SK-N-SH treated with all-trans-retinoic acid at 6 μM for 48 hours (cell line): ENCODE data around the gene TSPAN18.

Experiments
- ARNTL ChIP-seq: fragments of 450-650 bp; formaldehyde crosslinking; IDR thresholded peaks from 2 replicates; pipeline ENCODE4 v1.5.0; 2020; ENCODE audit warnings: low read depth, mild to moderate bottlenecking, moderate library complexity, borderline replicate concordance
- BACH2 ChIP-seq: fragments of 250-450 bp; sonication (Bioruptor Pico); IDR thresholded peaks from 2 replicates; pipeline ENCODE4 v1.9.0; 2021; ENCODE audit warnings: mild to moderate bottlenecking, borderline replicate concordance
- CREB5 ChIP-seq: fragments of 250-450 bp; sonication (Bioruptor Pico); IDR thresholded peaks from 2 replicates; pipeline ENCODE4 v1.5.1; 2020; ENCODE audit warnings: low read depth, mild to moderate bottlenecking, moderate library complexity
- CSRNP3 ChIP-seq: fragments of 250-450 bp; sonication (Bioruptor Pico); IDR thresholded peaks from 2 replicates; pipeline ENCODE4 v1.5.1; 2021; ENCODE audit warnings: mild to moderate bottlenecking, moderate library complexity
- ISL1 ChIP-seq: fragments of 250-450 bp; sonication (Bioruptor Pico); IDR thresholded peaks from 2 replicates; pipeline ENCODE4 v2.1.2; 2022; ENCODE audit warnings: mild to moderate bottlenecking, moderate library complexity
- OSR1 ChIP-seq: fragments of 250-450 bp; sonication (Bioruptor Pico); IDR thresholded peaks from 2 replicates; pipeline ENCODE4 v1.8.0; 2022; ENCODE audit warnings: moderate library complexity, mild to moderate bottlenecking, inconsistent platforms
- PATZ1 ChIP-seq: fragments of 250-450 bp; sonication (Bioruptor Pico); IDR thresholded peaks from 2 replicates; pipeline ENCODE4 v1.8.0; 2020; ENCODE audit warnings: mild to moderate bottlenecking, moderate library complexity, borderline replicate concordance
- PPARA ChIP-seq: fragments of 250-450 bp; sonication (Bioruptor Pico); IDR thresholded peaks from 2 replicates; pipeline ENCODE4 v1.5.0; 2020; ENCODE audit warnings: mild to moderate bottlenecking, borderline replicate concordance
- RARB ChIP-seq: fragments of 250-450 bp; sonication (Bioruptor Pico); IDR thresholded peaks from 2 replicates; pipeline ENCODE4 v1.8.0; 2021; ENCODE audit warnings: mild to moderate bottlenecking, moderate library complexity
- TOX ChIP-seq: fragments of 250-450 bp; sonication (Bioruptor Pico); IDR thresholded peaks from 2 replicates; pipeline ENCODE4 v1.8.0; 2021; ENCODE audit warnings: mild to moderate bottlenecking, moderate library complexity, borderline replicate concordance
- ZFP3 ChIP-seq: fragments of 250-450 bp; sonication (Bioruptor Pico); IDR thresholded peaks from 2 replicates; pipeline ENCODE4 v1.5.0; 2020; ENCODE audit warnings: mild to moderate bottlenecking, moderate library complexity
- ZFP30 ChIP-seq: fragments of 450-650 bp; formaldehyde crosslinking; IDR thresholded peaks from 2 replicates; pipeline ENCODE4 v1.5.0; 2022; ENCODE audit warnings: mild to moderate bottlenecking, moderate library complexity
- ZNF70 ChIP-seq: fragments of 450-650 bp; formaldehyde crosslinking; IDR thresholded peaks from 2 replicates; pipeline ENCODE4 v1.5.0; 2020; ENCODE audit warnings: mild to moderate bottlenecking, moderate library complexity

GRCh38 chr11:44876906-44877305 is 150.1 kb downstream of the TSPAN18 start:
- TF ChIP-seq PPARA (CRISPR knock-in tag) = no peak
- TF ChIP-seq ZFP30 (CRISPR knock-in tag) = no peak
- TF ChIP-seq ISL1 (CRISPR knock-in tag) = no peak
- TF ChIP-seq ZFP3 (CRISPR knock-in tag) = no peak
- no peak for TF ChIP-seq CREB5 (CRISPR knock-in tag)
- no peak for TF ChIP-seq TOX (CRISPR knock-in tag)
- no peak for TF ChIP-seq ZNF70 (CRISPR knock-in tag)
- no peak for TF ChIP-seq OSR1 (CRISPR knock-in tag)
- TF ChIP-seq CSRNP3 (CRISPR knock-in tag) = no peak
- TF ChIP-seq PATZ1 (CRISPR knock-in tag) = no peak
- TF ChIP-seq RARB (CRISPR knock-in tag) = no peak
- no peak for TF ChIP-seq ARNTL
- TF ChIP-seq BACH2 (CRISPR knock-in tag) = no peak
